Midbrain (tissue), 1 donor: Measurements from ENCODE around the gene LDAH.

Experiments
- DNase-seq: peaks from one replicate; lab custom pipeline; 2025; lab: John Stamatoyannopoulos, UW

Gene LDAH

GRCh38 chr2:20637147-20637546, 185.8 kb downstream of the LDAH start:
- DNase-seq, result peak; percentile 10

- peak; percentile 90 for DNase-seq
Measured at GRCh38 chr2:20635675-20636584, 187.0 kb downstream of the LDAH start.

GRCh38 chr2:20635113-20635510, 187.8 kb downstream of the LDAH start:
- peak; percentile 43 for DNase-seq

GRCh38 chr2:20634507-20635112, 188.3 kb downstream of the LDAH start:
- DNase-seq, result no peak
